Endothelial cell of hepatic sinusoid (primary cell): ENCODE measurements around the gene HECTD1.
"Not testable (repeated sequence)": the region's sequence is repeated elsewhere in the genome, so short reads cannot be mapped to it uniquely, and the experiment has no call there.

Source experiments
- in situ Hi-C: cut with HindIII; loops from 2 replicates; pipeline ENCODE4 v1.10.0; 2017; ENCODE audit warnings: low sequenced_read_pairs

The HECTD1 gene

DNA sequence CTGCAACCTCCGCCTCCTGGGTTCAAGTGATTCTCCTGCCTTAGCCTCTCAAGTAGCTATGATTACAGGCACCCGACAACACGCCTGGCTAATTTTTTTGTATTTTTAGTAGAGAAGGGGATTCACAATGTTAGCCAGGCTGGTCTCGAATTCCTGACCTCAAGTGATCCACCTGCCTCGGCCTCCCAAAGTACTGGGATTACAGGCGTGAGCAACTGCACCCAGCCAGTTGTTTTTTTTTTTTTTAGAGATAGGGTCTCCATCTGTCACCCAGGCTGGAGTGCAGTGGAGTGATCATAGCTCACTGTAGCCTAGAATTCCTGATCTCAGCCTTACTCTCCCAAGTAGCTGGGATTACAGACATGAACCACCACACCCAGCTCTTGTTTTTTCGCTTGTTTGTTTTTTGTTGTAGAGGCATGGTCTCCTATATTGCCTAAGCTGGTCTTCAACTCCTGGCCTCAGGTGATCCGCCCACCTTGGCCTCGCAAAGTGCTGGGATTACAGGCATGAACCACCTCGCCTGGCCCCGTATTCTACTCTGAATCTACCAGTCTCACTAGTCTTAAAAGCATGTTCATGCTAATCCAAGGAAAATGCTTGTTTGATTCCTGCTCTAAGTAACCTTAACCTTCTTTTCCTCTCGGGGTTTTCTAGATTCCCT, 149.8 kb downstream of the HECTD1 start:
- in situ Hi-C loops, result no loop called here

DNA sequence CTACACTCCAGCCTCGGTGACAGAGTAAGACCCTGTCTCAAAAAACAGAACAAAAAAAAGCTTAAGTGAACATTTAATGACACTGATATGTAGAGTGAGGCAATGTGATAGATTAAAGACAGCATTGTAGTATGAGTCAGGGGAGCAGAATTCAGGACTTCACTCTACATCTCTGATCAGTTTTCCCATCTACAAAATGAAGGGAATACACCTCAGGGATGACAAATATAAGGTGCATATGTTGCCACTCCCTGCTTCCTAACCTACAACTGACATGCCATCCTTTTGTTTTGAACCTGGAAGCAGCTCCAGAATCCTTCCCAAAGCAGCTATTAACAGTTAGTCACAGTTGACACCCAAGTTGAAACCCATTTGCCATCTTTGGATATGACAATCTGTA, 150.6 kb downstream of the HECTD1 start:
- in situ Hi-C loops, result no loop called here

DNA sequence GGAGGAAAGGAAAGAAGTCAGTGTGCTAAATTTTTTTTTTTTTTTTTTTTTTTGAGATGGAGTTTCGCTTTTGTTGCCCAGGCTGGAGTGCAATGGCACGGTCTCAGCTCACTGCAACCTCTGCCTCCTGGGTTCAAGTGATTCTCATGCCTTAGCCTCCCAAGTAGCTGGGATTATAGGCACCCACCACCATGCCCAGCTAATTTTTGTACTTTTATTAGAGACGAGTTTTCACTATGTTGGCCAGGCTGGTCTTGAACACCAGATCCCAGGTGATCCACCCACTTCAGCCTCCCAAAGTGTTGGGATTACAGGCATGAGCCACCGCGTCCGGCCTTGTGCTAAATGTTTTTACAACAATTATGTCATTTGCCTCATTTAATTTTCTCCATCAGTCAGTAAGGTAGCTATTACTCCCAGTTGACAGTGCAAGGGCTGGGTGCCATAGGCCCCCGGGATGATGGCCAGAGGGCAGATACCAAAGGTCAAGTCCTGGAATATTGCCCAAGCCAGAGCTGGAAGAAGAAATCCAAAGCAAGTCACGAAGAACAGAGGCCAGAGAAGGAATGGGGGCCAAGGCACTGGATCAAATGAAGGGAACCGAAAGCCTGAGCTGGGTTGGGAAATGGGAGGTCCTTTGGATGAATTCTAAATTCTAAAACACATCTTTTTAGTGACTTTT, 154.5 kb downstream of the HECTD1 start:
- in situ Hi-C loops, result not testable (repeated sequence)

DNA sequence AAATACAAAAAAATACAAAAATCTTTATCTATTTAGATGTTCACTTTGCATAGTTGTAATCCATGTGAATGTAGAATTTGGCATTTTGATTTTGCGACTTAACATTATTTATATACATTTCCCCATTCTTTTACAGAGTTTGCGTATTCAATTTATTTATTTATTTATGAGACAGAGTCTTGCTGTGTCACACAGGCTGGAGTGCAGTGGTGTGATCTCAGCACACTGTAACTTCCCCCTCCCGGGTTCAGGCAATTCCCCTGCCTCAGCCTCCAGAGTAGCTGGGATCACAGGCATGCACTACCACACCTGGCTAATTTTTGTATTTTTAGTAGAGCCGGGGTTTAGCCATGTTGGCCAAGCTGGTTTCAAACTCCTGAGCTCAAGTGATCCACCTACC, 156.1 kb downstream of the HECTD1 start:
- in situ Hi-C loops, result no loop called here

DNA sequence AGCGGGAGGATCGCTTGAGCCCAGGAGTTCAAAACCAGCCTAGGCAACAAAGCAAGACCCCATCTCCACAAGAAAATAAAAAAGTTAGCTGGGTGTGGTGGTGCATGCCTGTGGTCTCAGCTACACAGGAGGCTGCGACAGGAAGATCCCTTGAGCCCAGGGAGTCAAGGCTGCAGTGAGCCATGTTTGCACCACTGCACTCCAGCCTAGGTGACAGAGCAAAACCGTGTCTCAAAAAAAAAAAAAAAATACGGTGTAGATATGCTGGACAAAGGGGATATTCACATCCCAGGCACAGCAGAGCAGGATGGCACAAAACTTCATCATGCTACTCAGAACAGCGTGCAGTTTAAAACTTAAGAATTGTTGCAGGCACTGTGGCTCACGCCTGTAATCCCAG, 156.6 kb downstream of the HECTD1 start:
- in situ Hi-C loops, result no loop called here
